Measurements from ENCODE around the gene CHRFAM7A. TPM values are rescaled to one million over a fixed set of nuclear protein-coding genes. Genes with fewer than 3 reads are reported as not detected.
"Not testable (repeated sequence)": the region's sequence is repeated elsewhere in the genome, so short reads cannot be mapped to it uniquely, and the experiment has no call there.

The CHRFAM7A gene
- polyA plus RNA-seq, 1 donor, result 6.9 TPM

DNA sequence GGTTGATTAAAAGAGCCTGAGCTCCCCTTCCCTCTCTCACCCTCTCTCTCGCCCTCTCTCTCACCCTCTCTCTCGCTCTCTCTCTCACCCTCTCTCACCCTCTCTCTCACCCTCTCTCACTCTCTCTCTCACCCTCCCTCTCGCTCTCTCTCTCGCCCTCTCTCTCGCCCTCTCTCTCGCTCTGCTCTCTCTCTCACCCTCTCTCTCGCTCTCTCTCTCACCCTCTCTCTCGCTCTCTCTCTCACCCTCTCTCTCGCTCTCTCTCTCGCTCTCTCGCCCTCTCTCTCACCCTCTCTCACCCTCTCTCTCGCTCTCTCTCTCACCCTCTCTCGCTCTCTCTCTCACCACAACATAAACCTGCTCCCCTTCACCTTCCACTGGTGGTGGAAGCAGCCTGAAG lies 67.2 kb downstream of the CHRFAM7A start:
- not testable (repeated sequence) for DNase-seq

DNA sequence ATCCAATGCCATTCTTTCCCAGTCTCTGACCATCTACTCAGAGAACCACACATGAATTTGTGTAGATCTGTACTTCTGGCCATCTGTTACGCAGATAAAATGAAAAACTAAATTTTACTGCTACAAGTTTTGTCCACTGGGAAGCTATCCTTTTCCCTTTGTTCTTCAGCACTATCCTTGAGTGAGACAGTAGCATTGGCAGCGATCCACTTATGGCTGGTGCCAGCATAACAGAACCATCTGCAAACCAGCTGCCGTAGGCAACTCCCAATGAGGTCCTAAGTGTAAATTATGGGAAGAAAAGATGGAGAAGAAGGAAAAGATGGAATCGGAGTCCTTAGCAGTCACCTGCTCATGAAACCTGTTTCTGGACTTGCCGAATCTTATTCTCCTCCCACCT lies 72.3 kb downstream of the CHRFAM7A start:
- not testable (repeated sequence) for DNase-seq

DNA sequence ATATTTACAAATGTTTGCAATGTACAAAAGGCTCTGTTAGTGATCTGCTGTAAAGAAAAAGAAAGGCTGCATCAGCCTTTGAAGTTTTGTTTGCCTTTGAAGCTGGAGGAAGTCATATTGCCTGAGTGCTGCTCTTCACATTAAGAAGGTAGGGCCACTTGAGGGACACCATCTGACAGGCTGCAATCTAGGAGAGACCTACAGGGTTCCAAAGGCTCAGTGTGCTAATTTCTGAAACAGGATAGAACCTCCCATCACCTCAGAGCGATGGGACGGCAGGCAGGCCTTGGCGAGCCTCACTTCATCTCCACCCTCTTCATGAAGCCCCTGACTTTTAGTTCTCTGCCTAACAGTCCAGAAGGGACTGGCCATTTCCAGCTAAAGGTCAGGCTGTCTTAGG lies 77.6 kb downstream of the CHRFAM7A start:
- not testable (repeated sequence) for DNase-seq

DNA sequence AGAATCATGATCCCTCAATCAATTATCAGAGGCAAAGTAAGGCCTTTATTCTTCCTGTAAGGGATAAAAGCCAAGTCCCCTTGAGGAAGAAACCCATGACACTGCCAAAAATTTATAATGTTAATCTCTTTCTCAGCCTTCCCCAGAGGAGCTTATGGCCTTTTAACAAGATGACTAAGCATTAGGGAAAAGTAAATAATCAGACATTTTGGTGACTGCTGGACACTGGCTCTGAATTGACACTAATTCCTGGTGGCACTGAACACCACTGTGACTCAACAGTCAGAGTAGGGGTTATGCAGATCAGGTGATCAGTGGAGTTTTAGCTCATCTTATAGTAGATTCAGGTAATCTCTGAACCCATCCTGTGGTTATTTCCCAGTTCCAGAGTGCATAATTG lies 82.8 kb downstream of the CHRFAM7A start:
- not testable (repeated sequence) for DNase-seq

Other genes starting within 250 kb of the CHRFAM7A start
- 10.9 TPM for gene GOLGA8R, start 20.7 kb upstream of the CHRFAM7A start, polyA plus RNA-seq (ENCODE audit: insufficient read length)
- gene GOLGA8Q, start 158.5 kb upstream of the CHRFAM7A start, polyA plus RNA-seq (ENCODE audit: insufficient read length), result 2.5 TPM
- 2.4 TPM for gene GOLGA8H, start 210.5 kb upstream of the CHRFAM7A start, polyA plus RNA-seq (ENCODE audit: insufficient read length)